HG02884 (cell line): ENCODE results near the gene ACSF3.
"Not testable (repeated sequence)": the region's sequence is repeated elsewhere in the genome, so short reads cannot be mapped to it uniquely, and the experiment has no call there.

Experiments used
- ATAC-seq: cut with Tn5 transposase; IDR thresholded peaks from one replicate; pipeline ENCODE4 v1.9.1; 2021; ENCODE audit warnings: mild to moderate bottlenecking, moderate library complexity; ENCODE audit not compliant: unreplicated experiment

Gene ACSF3

DNA sequence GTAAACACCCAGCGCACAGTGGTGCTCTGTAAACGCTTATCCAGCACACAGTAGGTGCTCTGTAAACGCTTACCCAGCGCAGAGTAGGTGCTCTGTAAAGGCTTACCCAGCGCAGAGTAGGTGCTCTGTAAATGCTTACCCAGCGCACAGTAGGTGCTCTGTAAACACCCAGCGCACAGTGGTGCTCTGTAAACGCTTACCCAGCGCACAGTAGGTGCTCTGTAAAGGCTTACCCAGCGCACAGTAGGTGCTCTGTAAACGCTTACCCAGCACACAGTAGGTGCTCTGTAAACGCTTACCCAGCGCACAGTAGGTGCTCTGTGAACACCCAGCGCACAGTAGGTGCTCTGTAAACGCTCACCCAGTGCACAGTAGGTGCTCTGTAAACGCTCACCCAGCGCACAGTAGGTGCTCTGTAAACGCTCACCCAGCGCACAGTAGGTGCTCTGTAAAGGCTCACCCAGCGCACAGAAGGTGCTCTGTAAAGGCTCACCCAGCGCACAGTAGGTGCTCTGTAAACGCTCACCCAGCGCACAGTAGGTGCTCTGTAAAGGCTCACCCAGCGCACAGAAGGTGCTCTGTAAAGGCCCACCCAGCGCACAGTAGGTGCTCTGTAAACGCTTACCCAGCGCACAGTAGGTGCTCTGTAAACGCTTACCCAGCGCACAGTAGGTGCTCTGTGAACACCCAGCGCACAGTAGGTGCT lies 92.4 kb downstream of the ACSF3 start:
- not testable (repeated sequence) for ATAC-seq

DNA sequence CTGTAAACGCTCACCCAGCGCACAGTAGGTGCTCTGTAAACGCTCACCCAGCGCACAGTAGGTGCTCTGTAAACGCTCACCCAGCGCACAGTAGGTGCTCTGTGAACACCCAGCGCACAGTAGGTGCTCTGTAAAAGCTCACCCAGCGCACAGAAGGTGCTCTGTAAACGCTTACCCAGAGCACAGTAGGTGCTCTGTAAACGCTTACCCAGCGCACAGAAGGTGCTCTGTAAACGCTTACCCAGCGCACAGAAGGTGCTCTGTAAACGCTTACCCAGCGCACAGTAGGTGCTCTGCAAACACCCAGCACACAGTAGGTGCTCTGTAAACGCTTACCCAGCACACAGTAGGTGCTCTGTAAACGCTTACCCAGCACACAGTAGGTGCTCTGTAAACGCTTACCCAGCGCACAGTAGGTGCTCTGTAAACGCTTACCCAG lies 93.0 kb downstream of the ACSF3 start:
- not testable (repeated sequence) for ATAC-seq

DNA sequence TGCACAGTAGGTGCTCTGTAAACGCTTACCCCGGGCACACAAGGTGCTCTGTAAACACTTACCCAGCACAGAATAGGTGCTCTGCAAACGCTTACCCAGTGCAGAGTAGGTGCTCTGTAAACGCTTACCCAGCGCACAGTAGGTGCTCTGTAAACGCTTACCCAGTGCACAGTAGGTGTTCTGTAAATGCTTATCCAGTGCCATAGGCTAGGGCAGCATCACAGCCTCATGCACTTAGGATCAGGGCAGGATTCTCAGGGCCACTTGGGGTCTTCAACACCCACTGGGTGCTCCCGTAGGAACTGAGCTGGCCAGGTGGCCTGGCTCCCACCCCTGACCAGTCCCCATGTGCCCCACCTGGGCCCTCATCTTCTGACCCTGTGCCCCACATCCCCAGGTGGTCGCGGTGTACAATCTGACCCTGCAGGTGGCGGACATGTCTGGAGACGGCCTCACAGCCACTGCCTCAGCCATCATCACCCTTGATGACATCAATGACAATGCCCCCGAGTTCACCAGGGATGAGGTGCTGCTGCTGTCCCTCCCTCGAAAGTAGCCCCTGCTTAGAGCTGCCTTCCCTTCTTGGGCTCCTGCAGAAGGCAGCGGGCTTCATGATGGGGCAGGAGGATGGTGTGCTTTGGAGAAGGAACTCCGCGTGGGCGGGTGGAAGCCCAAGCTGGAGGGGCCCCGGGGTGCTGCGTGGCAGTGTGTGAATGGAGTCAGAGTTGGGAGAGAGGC lies 93.5 kb downstream of the ACSF3 start:
- ATAC-seq: no peak

DNA sequence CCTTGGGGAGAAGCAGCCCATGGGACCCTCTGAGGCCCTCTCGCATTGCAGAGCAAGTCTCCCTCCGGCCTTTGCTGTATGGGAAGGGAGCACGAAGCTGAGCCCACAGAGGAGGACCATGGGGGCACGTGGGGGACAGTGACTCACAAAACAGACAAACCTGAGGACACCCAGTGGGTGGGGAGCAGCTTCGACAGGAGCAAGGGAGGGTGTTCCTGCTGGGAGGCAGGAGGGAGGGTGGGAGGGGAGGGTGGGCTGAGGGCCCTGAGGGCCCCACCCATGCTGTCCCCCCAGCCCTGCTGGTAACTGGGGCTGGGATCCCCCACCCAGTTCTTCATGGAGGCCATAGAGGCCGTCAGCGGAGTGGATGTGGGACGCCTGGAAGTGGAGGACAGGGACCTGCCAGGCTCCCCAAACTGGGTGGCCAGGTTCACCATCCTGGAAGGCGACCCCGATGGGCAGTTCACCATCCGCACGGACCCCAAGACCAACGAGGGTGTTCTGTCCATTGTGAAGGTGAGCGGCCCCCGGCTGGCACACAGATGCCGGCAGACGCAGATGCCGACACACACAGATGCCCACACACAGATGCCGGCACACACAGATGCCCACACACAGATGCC lies 94.2 kb downstream of the ACSF3 start:
- no peak for ATAC-seq

DNA sequence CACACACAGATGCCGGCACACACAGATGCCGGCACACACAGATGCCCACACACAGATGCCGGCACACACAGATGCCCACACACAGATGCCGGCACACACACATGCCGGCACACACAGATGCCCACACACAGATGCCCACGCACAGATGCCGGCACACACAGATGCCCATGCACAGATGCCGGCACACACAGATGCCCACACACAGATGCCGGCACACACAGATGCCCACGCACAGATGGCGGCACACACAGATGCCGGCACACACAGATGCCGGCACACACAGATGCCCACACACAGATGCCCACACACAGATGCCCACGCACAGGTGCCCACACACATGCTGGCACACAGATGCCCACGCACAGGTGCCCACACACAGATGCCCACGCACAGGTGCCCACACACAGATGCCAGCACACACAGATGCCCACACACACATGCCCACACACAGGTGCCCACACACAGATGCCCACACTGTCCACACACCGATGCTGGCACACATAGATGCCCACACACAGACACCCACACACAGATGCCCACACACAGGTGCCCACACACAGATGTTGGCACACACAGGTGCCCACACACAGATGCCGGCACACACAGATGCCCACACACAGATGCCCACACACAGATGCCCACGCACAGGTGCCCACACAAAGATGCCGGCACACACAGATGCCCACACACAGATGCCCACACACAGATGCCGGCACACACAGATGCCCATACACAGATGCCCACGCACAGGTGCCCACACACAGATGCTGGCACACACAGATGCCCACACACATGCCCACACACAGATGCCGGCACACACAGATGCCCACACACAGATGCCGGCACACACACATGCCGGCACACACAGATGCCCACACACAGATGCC lies 95.1 kb downstream of the ACSF3 start:
- ATAC-seq: not testable (repeated sequence)

DNA sequence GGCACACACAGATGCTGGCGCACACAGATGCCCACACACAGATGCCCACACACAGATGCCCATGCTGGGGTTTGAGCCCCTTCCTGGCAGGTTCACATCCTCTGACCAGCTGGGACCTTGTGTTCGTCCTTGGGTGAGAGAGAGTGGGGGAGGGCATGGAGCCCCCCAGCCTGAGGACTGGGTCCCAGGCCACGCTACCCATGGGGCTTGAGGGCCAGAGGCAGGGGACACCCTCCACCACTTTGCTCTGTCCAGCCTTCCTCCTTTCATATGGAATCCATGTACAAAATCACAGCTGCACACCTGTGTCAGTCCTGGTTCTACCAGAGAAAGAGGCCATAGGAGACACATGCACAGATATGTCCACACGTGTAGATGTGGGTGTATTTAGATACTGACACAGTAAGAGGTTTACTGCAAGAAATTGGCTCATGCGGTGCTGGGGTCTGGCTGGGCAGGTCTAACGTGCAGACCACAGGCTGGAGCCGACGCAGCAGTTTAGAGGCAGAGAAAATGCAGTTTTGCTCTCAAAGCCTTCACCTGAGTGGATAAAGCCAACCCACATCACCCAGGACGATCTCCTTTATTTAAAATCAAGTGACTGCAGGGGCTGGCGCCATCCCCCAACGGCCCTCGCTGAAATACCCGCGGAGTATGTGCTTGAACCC lies 95.8 kb downstream of the ACSF3 start:
- ATAC-seq: no peak

DNA sequence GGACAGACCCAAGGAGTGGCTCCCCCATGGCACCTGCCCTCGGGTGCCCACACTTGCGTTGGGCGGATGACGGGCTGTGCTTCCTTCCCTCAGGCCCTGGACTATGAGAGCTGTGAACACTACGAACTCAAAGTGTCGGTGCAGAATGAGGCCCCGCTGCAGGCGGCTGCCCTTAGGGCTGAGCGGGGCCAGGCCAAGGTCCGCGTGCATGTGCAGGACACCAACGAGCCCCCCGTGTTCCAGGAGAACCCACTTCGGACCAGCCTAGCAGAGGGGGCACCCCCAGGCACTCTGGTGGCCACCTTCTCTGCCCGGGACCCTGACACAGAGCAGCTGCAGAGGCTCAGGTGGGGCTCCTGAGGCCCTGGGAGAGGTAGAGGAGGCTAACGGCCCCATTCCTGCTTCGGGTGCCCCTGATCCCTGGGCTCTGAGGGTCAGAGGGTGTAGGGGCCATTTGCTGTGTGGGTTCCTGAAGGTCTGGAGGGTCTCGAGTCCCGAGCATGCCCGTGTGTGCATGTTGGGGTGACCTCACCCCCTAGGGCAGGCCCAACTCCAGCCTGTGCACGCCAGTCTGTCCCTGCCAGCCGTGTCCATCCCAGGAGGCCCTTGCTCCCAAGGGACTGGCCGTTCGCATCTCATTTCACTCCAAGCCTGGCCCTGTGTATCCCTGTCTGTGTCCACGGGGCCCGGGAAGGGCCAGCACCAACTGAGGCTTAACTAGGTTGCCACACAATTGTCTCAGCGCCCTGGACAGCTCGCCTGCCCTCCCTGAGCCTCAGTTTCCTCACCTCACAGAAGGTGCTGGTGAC lies 96.7 kb downstream of the ACSF3 start:
- ATAC-seq: no peak

DNA sequence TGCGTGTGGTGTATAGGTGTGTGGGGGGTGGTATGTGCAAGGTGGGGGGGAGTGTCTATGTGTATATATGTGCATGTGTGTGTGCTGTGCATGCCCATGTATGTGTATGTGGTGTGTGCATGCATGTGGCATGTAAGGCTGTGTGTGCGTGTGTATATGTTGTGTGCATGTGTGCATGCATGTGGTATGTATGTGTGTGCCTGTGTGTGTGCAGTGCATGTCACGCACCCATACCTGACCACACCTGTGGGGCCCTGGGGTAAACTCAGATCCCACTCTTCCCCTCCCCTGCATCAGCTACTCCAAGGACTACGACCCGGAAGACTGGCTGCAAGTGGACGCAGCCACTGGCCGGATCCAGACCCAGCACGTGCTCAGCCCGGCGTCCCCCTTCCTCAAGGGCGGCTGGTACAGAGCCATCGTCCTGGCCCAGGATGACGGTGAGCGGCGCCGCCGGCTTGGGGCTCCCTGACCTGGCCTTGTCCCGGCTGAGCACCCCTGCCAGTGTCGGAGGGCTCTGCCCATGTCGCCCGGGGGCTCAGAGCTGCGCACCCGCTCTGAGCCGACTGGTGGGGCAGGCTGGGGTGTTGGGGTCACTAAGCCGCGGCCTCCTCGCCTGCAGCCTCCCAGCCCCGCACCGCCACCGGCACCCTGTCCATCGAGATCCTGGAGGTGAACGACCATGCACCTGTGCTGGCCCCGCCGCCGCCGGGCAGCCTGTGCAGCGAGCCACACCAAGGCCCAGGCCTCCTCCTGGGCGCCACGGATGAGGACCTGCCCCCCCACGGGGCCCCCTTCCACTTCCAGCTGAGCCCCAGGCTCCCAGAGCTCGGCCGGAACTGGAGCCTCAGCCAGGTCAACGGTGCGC lies 97.6 kb downstream of the ACSF3 start:
- no peak for ATAC-seq

DNA sequence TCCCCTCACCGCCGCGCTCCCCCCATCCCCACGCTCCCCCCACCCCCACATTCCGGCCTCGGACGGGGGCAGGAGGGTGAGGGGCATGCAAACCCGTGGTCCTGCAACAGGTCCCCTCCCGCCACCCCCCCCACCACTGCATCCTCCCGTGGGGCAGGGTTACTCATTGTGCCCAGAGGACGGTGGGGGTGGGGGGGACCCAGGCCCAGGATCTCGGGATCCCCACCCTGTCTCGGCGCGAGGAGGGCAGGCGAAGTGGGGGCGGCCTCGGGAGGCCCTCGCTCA lies 98.2 kb downstream of the ACSF3 start:
- ATAC-seq: no peak

DNA sequence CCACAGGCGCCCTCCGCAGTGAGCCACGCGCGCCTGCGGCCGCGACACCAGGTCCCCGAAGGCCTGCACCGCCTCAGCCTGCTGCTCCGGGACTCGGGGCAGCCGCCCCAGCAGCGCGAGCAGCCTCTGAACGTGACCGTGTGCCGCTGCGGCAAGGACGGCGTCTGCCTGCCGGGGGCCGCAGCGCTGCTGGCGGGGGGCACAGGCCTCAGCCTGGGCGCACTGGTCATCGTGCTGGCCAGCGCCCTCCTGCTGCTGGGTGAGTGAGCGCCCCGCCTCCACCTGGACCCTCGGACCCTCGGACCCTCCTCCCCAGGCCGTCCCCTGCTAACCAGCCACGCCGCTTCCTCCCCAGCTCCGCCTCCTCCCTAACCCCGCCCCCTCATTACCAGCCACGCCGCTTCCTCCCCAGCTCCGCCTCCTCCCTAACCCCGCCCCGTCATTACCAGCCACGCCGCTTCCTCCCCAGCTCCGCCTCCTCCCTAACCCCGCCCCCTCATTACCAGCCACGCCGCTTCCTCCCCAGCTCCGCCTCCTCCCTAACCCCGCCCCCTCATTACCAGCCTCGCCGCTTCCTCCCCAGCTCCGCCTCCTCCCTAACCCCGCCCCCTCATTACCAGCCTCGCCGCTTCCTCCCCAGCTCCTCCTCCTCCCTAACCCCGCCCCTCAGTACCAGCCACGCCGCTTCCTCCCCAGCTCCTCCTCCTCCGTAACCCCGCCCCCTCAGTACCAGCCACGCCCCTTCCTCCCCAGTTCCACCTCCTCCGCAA lies 98.7 kb downstream of the ACSF3 start:
- ATAC-seq: not testable (repeated sequence)

DNA sequence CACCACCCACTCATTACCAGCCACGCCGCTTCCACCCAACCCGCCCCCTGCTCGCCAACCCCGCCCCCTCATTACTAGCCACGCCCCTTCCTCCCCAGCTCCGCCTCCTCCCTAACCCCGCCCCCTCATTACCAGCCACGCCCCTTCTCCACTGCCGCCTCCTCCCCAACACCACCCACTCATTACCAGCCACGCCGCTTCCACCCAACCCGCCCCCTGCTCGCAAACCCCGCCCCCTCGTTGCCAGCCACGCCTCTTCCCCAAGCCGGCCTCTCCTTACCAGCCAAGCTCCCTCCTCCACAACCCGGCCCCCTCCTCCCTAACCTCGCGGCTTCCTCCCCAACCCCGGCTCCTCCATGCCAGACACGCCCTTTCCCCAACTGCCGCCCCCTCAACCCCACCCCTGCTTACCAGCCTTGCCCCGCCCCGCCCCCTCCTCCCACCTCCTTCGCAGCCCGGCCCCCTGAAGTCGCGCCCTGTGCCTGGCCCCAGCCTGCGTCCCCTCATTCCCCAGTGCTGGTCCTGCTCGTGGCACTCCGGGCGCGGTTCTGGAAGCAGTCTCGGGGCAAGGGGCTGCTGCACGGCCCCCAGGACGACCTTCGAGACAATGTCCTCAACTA lies 99.4 kb downstream of the ACSF3 start:
- no peak for ATAC-seq

DNA sequence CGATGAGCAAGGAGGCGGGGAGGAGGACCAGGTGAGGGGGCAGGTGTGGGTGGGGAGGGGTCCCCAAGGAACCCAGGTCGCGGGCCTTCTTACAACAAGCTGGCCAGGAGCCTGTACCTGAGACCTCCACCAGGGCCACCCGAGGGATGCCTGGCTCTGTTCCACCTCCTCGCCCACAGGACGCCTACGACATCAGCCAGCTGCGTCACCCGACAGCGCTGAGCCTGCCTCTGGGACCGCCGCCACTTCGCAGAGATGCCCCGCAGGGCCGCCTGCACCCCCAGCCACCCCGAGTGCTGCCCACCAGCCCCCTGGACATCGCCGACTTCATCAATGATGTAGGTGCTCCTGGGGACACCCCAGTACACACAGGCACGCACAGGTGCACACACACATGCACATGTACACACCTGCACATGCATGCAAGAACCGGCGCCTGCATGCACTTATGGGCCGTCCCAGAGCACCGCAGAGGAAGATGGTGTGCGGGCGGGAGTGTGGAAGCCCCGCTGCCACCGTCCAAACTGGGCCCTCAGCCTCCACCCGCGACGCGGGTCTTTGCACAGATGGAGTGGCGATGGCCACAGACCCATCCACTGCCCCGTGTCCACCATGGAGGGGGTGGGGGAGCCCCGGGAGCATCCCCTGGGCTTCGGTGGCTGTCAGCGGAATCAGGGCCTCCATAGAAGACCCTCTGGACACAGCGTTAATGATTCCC lies 100.1 kb downstream of the ACSF3 start:
- no peak for ATAC-seq

DNA sequence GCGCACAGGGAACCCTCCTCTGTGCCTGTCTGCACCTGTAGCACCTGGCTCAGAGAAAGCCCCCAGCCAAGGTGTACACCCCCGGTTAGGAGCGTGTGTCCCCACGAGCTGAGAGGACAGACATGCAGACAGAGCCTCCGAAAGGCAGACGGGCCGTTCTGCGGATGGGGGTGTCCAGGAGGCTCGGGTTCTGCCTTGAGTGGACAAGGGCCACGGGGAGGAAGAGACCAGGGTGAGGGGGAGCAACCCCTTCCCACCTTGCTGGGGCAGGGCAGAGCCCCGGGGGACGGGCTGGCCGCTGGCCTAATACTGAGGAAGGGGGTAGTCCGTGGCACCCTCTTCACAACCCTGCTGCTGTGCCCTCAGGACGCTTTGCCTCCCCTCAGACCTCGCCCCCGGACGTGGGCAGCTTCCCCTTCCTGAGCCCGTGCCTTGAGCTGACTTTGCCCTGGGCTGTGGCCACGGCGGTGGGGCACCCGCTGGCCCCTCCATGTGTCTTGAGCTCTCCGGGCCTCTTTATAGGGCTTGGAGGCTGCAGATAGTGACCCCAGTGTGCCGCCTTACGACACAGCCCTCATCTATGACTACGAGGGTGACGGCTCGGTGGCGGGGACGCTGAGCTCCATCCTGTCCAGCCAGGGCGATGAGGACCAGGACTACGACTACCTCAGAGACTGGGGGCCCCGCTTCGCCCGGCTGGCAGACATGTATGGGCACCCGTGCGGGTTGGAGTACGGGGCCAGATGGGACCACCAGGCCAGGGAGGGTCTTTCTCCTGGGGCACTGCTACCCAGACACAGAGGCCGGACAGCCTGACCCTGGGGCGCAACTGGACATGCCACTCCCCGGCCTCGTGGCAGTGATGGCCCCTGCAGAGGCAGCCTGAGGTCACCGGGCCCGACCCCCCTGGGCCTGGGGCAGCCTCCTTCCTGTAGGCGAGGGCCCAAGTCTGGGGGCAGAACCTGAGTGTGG lies 101.0 kb downstream of the ACSF3 start:
- ATAC-seq: no peak

DNA sequence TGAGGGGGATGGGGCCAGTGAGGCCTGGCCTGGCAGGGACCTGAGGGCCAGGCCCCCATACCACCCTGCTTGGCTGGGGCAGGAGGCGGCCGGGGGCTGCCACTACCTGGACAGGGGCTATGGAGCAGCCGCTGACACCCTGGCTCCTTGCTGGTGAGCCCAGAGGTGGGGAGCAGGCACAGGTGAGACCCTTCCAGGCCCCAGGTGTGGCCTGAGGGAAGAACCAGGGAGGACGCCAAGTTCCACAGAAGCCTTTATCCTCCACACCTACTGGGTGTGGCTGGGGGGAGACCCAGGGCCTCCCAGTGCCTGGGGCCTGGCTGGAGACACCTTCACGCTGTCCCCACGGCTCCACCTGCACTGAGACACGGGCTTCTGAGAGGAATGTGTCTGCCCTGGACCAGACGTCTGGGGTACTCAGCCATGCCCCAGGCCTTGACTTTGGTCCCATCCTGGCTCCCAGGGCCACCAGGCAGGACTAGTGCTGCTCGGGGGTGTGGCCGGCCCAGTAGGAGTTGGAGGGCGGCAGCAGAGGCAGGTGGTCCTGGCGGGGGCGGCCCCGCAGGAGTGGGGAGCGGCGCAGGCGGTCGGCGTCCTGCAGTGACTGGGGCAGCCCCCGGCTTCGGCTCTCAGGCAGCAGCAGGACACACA lies 102.0 kb downstream of the ACSF3 start:
- ATAC-seq: no peak

DNA sequence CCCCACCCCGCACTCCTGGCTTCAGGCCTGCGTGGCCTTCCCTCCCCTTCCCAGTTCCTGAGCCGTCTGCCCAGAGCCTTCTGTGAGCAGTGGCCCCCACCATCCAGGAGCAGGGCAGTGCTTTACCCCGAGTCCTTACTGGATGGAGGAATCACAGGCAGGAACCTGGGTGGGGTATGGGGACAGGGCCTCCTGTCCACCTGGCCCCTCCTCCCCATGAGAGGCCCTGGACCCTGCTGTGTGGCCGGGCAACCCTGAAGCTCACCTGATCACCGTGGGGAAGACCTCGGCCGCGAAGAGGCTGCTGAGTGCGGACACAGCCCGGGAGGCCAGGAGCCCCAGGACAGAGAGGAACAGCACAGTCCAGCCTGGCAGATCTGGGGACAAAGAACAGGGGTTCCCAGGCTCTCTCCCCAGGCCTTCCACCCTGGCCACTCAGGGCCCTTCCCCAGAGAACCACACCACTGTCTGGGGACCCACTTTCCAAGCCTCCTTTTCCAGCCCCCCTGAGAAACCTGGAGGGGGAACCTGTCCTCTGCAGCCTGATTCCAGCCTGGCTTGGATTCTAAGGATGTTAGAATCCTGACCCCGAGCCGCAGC lies 103.5 kb downstream of the ACSF3 start:
- ATAC-seq: no peak
